ENCODE measurements around the gene DCAKD.

DCAKD gene

GRCh38 chr17:44999433-44999832, 52.0 kb downstream of the DCAKD start:
- DNase-seq = no peak

- DNase-seq = no peak
Measured at GRCh38 chr17:44998646-44999045, 52.8 kb downstream of the DCAKD start.

- no peak for DNase-seq
Measured at GRCh38 chr17:44997733-44998520, 53.5 kb downstream of the DCAKD start.

GRCh38 chr17:44996304-44996703, 55.1 kb downstream of the DCAKD start:
- DNase-seq = no peak

GRCh38 chr17:44995436-44996001, 55.9 kb downstream of the DCAKD start:
- DNase-seq = no peak

GRCh38 chr17:44992242-44992939, 59.0 kb downstream of the DCAKD start:
- no peak for DNase-seq

GRCh38 chr17:44990994-44991393, 60.4 kb downstream of the DCAKD start:
- DNase-seq = no peak

GRCh38 chr17:44989552-44990138, 61.8 kb downstream of the DCAKD start:
- no peak for DNase-seq

GRCh38 chr17:44988044-44988942, 63.1 kb downstream of the DCAKD start:
- no peak for DNase-seq

- no peak for DNase-seq
Measured at GRCh38 chr17:44983563-44983962, 67.9 kb downstream of the DCAKD start.

- no peak for DNase-seq
Measured at GRCh38 chr17:44982113-44982702, 69.2 kb downstream of the DCAKD start.

GRCh38 chr17:44981221-44981968, 70.0 kb downstream of the DCAKD start:
- no peak for DNase-seq

- no peak for DNase-seq
Measured at GRCh38 chr17:44979426-44979995, 71.9 kb downstream of the DCAKD start.

- DNase-seq = no peak
Measured at GRCh38 chr17:44978807-44979206, 72.6 kb downstream of the DCAKD start.

- no peak for DNase-seq
Measured at GRCh38 chr17:44977814-44978550, 73.5 kb downstream of the DCAKD start.

GRCh38 chr17:44977065-44977464, 74.4 kb downstream of the DCAKD start:
- DNase-seq = no peak

GRCh38 chr17:44976206-44976605, 75.2 kb downstream of the DCAKD start:
- no peak for DNase-seq
